H1 (cell line): ENCODE measurements around the gene ODF2L. TPM values are rescaled to one million over a fixed set of nuclear protein-coding genes. Genes with fewer than 3 reads are reported as not detected.

Experiments used
- ATF2 ChIP-seq: IDR thresholded peaks from 2 replicates; pipeline ENCODE4 v1.6.1; 2012; ENCODE audit warnings: low read length, inconsistent platforms
- BCL11A ChIP-seq, 2 experiments: IDR thresholded peaks; one replicate each; pipeline ENCODE4 v1.6.1; 2011; ENCODE audit warnings: low read depth in 2 of 2, low read length in 2 of 2, mild to moderate bottlenecking in 2 of 2
- CHD1 ChIP-seq: IDR thresholded peaks from 2 replicates; pipeline ENCODE4 v1.6.1; 2012; ENCODE audit warnings: low read depth, low read length, improper control_type of control experiment
- CHD7 ChIP-seq: fragments of 300-600 bp; sonication (generic); IDR thresholded peaks from 2 replicates; pipeline ENCODE4 v1.7.1; 2012; ENCODE audit warnings: low read length, moderate library complexity, mild to moderate bottlenecking, inconsistent platforms; ENCODE audit not compliant: insufficient replicate concordance
- CTCF ChIP-seq, 3 experiments: IDR thresholded peaks; 1 replicate in 2 of 3; 2 replicates in 1 of 3; pipeline versions ENCODE4 v1.5.1 to v1.6.1; 2011; ENCODE audit warnings: low read length in 3 of 3, mild to moderate bottlenecking in 3 of 3, inconsistent platforms in 2 of 3, low read depth in 1 of 3, moderate library complexity in 1 of 3; ENCODE audit not compliant: insufficient read depth in 1 of 3; ENCODE audit errors: control extremely low read depth in 1 of 3
- POLR2A ChIP-seq, 2 experiments: IDR thresholded peaks; 1 replicate in 1 of 2; 2 replicates in 1 of 2; pipeline ENCODE4 v1.6.1; 2011; ENCODE audit warnings: low read depth in 2 of 2, low read length in 2 of 2, mild to moderate bottlenecking in 2 of 2; ENCODE audit errors: control extremely low read depth in 1 of 2
- SIX5 ChIP-seq: IDR thresholded peaks from 2 replicates; pipeline ENCODE4 v1.6.1; 2011; ENCODE audit warnings: mild to moderate bottlenecking, low read depth, low read length
- TBP ChIP-seq: IDR thresholded peaks from 2 replicates; pipeline ENCODE4 v1.6.1; 2011; ENCODE audit warnings: low read depth, low read length, improper control_type of control experiment
- polyA plus RNA-seq, 7 experiments: library from polyadenylated mRNA; depleted of rRNA in 3 of 7; stranded (reverse) in 5 of 7; unstranded in 2 of 7; fragments of >200 nt in 5 of 7; fragments of 200-250 nt in 2 of 7; gene quantifications; 1 replicate in 5 of 7; 2 replicates in 1 of 7; 4 replicates in 1 of 7; pipeline versions ENCODE4 v1.2.1 to v1.2.3, GENCODE V29; 2011 to 2013; ENCODE audit warnings: missing spikeins in 2 of 7, mixed read lengths in 2 of 7
- total RNA-seq: library from RNA; stranded (reverse); fragmentation: NEBNext Ultra II Directional; extraction: Animal tissue kit (Norgen Biotek cat#: 25700); gene quantifications from 2 replicates; pipeline ENCODE4 v1.2.1, GENCODE V29; 2021

Gene ODF2L
- total and polyA plus RNA-seq, 2 of the 8 experiments (the other 6 are each of a cell fraction or from before 2014, with no cell fraction given), result 3.2 to 27.1 TPM

- TF ChIP-seq CHD7 (no peak), ATF2 (no peak), POLR2A (IDR thresholded peaks at IDR 0.05; ENCODE audit: control extremely low read depth in 1 of 2, low read depth in 2 of 2, low read length in 2 of 2) (no peak), CTCF (IDR thresholded peaks at IDR 0.05; ENCODE audit: control extremely low read depth in 1 of 3, insufficient read depth in 1 of 3, low read depth in 1 of 3, low read length in 3 of 3) (no peak), SIX5 (no peak), TBP (no peak), BCL11A (IDR thresholded peaks at IDR 0.05; ENCODE audit: low read depth in 2 of 2, low read length in 2 of 2) (no peak), CHD1 (no peak)
Measured at GRCh38 chr1:86378813-86379212, 17.3 kb downstream of the ODF2L start (continued).
